ENCODE data around the gene HOXC11.

HOXC11 gene

DNA sequence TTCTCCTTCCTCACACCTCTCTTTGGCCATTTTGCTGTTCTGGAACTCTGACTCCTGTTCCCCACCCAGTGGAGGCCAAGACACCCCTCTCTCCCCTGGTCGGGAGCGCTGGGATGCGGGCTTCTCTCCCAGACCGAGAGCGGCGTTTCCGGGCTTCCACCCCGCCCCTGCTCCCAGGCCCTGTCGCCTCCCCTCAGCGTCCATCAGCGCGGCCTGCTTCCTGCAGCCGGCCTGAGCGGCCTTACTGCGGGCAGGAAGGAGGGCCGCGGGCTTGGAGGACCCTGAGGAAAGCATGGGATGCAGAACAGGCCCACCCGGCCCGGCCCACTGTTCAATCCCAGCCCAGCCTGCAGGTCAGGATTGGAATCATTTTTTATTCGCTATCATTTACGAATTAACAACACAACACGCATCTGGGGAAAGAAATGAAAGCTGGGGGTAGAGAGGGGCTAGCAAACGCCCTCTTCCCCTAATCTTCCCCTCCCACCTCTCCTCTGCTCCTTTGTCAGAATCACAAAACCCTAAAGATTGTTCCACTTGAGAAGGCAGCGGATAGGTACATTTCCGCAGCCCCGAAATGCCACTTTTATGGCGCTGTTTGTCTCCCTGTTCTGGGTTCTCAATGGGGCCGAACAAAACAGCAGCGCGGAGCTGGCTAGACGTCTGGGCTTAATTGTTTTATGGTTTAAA lies 32.1 kb downstream of the HOXC11 start:
- no peaks in the 10 kb centered on the region for H3K36me3 Mint-ChIP-seq (ENCODE audit: low read depth)
- peaks cover 97% of the 10 kb centered on the region for H3K27me3 Mint-ChIP-seq
- no peaks in the 10 kb centered on the region for H3K9me3 Mint-ChIP-seq
- no peak overlapping the region for H3K27ac Mint-ChIP-seq
- H3K4me1 Mint-ChIP-seq (ENCODE audit: low read depth), result peaks cover 35% of the 10 kb centered on the region
- intact Hi-C loops (cut with micrococcal nuclease), result no loop called here
- H3K4me3 Mint-ChIP-seq, result no peak overlapping the region

DNA sequence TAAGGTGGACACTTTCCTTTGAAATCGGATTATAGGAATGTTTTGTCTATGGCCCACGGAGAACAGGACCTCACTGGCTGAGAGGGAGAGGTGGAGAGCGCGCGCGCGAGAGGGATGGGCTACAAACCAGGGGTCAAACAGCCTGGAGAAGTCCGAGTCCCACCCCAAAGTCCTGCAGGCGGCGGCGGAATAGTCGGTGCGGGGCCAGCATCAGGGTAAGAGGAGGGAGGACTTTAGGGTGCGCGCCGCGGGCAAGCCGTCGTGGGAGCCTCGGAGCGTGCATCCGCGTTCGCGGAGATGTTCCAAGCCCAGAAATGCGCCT lies 32.6 kb downstream of the HOXC11 start:
- Mint-ChIP-seq H3K4me1 (ENCODE audit: low read depth) (peaks cover 30% of the 10 kb centered on the region), H3K27ac (no peak overlapping the region), H3K9me3 (no peaks in the 10 kb centered on the region), H3K4me3 (no peak overlapping the region), H3K36me3 (ENCODE audit: low read depth) (no peaks in the 10 kb centered on the region), H3K27me3 (peaks cover 97% of the 10 kb centered on the region)
- intact Hi-C loops (cut with micrococcal nuclease), result no loop called here

DNA sequence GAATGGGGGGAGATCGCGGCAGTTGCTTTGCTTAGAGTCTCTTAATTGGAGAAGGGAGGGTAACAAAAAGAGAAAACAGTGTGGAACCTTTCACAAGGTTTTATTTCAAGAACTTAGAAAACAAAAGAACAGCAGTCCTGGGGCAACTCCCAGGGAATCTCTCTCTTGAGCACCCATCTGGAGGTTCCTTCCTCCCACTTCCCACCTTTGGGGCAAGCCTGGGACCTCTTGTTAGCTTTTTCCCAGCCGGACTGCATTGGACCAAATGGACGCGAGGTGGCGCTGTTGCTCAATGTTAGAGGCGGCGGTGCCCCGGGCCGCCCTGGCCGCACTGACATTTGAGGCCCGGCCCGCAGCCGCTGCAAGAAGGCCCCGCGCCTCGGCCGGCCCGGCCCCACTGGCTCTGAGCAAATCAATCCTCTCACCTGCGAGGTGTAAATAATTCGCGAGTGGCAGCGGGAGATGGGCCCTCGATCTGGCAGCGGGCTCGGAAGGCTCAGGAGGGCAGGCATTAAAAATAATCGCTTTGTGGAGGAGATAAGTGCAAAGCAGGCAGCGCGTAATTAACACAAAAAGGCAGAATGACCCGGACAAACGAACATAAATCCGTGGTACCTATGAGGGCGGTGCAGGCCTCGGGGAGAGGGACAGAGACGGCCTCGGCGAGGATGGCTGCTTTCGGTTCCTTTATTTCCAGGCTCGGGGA lies 33.1 kb downstream of the HOXC11 start:
- peaks cover 95% of the 10 kb centered on the region for H3K27me3 Mint-ChIP-seq
- intact Hi-C loops (cut with micrococcal nuclease), result loop anchor here (1.0 kb wide), 2 partner anchors 185 to 195 kb away; no protein-coding TSS in a partner anchor
- H3K36me3 Mint-ChIP-seq (ENCODE audit: low read depth), result no peaks in the 10 kb centered on the region
- H3K4me3 Mint-ChIP-seq, result peak overlapping the region; percentile 74
- no peaks in the 10 kb centered on the region for H3K9me3 Mint-ChIP-seq
- peak overlapping the region; percentile 30 for H3K27ac Mint-ChIP-seq
- peaks cover 31% of the 10 kb centered on the region for H3K4me1 Mint-ChIP-seq (ENCODE audit: low read depth)

DNA sequence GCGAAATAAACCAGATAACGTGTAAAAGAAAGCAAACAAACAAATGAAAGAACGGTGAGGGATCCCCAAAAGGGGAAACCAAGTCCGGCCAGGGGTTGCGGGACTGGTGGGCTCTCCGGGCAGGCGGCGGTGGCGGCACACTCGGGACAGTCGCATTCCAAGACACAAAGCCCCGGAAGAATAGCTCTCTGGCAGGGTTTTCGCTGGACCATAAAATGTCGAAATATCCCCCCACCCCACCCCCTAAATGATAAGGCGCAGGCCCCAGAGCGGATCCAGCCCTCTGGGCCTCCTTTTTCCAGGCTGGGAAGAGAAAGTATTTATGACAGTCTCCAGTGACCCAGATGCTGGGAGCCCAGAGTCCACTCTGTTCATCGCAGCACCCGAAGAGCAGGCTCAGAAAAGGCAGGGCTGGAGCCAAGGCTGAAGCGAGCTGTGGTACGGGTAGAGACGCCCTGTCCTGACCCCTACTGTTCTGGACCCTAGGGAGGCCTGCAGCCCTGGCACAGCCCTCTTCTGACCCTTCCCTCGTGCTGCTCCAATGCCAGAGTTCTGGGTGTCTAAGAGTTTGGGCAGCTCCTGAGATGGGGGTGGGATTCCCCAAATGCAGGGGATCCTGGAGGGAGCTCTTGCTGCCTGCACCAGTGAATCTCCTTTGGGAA lies 33.8 kb downstream of the HOXC11 start:
- intact Hi-C loops (cut with micrococcal nuclease), result loop anchor here (1.0 kb wide), 2 partner anchors 185 to 195 kb away; no protein-coding TSS in a partner anchor
- H3K4me3 Mint-ChIP-seq, result peak overlapping the region; percentile 74
- peaks cover 95% of the 10 kb centered on the region for H3K27me3 Mint-ChIP-seq
- H3K36me3 Mint-ChIP-seq (ENCODE audit: low read depth), result no peaks in the 10 kb centered on the region
- H3K27ac Mint-ChIP-seq, result peak overlapping the region; percentile 30
- no peaks in the 10 kb centered on the region for H3K9me3 Mint-ChIP-seq
- peaks cover 38% of the 10 kb centered on the region for H3K4me1 Mint-ChIP-seq (ENCODE audit: low read depth)

DNA sequence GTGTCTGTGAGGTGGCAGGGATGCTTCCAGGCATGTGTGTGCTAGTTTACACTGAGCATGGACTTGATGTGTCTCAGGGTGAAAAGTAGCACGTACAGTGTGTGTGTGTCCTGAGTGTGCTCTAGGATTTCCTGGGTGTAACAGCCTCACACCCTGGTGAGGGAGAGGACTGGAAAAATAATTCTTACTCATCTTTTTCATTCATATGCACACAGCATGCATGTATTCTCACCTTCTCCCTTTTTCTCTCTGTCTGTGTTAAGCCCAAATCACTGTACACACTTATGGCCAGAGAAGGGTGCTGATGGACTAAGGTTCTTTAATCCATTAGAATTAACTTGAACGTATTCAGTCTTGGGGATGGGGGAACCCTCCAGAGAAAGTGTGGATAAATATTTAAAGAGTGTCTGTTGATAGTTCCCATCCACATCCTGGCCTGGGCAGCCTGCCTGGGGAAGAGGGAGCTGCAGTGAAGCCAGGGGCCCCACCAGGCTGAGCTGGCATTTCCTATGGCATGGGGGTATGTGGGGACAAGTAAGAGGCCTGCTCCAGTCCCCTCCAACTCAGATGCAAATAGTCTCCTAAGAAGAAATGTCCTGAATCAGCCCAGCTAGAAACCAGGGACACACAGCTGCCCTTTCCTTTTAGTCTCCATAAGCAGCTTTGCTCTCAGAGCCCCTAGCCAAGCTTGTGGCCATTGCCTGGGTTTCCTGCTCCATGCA lies 34.8 kb downstream of the HOXC11 start:
- H3K9me3 Mint-ChIP-seq, result no peaks in the 10 kb centered on the region
- H3K27me3 Mint-ChIP-seq, result peaks cover 93% of the 10 kb centered on the region
- no peak overlapping the region for H3K4me3 Mint-ChIP-seq
- peaks cover 39% of the 10 kb centered on the region for H3K4me1 Mint-ChIP-seq (ENCODE audit: low read depth)
- intact Hi-C loops (cut with micrococcal nuclease), result no loop called here
- no peak overlapping the region for H3K27ac Mint-ChIP-seq
- no peaks in the 10 kb centered on the region for H3K36me3 Mint-ChIP-seq (ENCODE audit: low read depth)

DNA sequence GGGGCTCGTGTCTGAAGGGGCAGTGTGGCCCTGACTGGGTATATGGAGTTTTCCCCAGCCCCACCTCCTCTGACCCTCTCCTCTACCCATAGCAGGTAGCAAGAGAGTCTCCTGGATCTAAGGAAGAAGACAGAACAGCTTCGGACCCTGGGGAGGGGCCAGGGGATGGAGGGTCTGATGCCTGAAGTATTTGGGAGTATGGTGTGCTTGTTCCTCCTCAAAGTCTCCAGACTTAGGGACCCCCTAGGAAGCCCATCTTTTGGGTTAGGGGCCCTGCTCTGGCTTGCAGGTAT lies 35.3 kb downstream of the HOXC11 start:
- intact Hi-C loops (cut with micrococcal nuclease), result no loop called here
- H3K4me3 Mint-ChIP-seq, result no peak overlapping the region
- no peak overlapping the region for H3K27ac Mint-ChIP-seq
- H3K27me3 Mint-ChIP-seq, result peaks cover 93% of the 10 kb centered on the region
- H3K4me1 Mint-ChIP-seq (ENCODE audit: low read depth), result peaks cover 39% of the 10 kb centered on the region
- H3K36me3 Mint-ChIP-seq (ENCODE audit: low read depth), result no peaks in the 10 kb centered on the region
- no peaks in the 10 kb centered on the region for H3K9me3 Mint-ChIP-seq

DNA sequence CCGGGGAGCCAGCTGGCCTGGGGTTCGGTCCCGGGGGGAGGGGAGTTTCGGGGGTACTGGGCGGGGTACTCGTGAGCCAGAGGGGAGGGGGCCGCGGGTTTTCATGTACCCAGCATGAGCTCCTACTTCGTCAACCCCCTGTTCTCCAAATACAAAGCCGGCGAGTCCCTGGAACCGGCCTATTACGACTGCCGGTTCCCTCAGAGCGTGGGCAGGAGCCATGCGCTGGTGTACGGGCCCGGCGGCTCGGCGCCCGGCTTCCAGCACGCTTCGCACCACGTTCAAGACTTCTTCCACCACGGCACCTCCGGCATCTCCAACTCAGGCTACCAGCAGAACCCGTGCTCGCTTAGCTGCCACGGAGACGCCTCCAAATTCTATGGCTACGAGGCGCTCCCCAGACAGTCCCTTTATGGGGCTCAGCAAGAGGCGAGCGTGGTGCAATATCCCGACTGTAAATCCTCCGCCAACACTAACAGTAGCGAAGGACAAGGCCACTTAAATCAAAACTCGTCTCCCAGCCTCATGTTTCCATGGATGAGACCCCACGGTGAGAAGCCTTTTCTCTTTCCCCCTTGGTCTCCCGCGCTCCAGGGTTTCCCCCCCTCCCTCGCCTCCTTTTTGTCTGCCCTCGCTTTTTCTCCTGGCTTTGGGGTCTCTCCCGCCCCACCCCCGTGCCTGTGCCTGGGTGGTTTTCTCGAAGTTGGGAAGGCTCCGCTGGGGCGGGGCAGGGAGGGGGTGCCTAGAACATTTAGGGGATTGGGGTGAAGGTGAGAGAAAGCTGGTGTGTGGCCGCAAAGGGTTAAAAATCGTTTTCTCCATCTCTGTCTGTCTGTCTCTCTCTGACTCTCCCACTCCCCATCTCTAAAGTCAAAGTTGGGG lies 36.5 kb downstream of the HOXC11 start:
- Mint-ChIP-seq H3K4me1 (ENCODE audit: low read depth) (peaks cover 42% of the 10 kb centered on the region), H3K27me3 (peaks cover 94% of the 10 kb centered on the region), H3K4me3 (peak overlapping the region; percentile 44), H3K36me3 (ENCODE audit: low read depth) (no peaks in the 10 kb centered on the region), H3K9me3 (no peaks in the 10 kb centered on the region), H3K27ac (no peak overlapping the region)
- intact Hi-C loops (cut with micrococcal nuclease), result loop anchor here (5.0 kb wide), 1 partner anchor 128 kb away; no protein-coding TSS in a partner anchor

DNA sequence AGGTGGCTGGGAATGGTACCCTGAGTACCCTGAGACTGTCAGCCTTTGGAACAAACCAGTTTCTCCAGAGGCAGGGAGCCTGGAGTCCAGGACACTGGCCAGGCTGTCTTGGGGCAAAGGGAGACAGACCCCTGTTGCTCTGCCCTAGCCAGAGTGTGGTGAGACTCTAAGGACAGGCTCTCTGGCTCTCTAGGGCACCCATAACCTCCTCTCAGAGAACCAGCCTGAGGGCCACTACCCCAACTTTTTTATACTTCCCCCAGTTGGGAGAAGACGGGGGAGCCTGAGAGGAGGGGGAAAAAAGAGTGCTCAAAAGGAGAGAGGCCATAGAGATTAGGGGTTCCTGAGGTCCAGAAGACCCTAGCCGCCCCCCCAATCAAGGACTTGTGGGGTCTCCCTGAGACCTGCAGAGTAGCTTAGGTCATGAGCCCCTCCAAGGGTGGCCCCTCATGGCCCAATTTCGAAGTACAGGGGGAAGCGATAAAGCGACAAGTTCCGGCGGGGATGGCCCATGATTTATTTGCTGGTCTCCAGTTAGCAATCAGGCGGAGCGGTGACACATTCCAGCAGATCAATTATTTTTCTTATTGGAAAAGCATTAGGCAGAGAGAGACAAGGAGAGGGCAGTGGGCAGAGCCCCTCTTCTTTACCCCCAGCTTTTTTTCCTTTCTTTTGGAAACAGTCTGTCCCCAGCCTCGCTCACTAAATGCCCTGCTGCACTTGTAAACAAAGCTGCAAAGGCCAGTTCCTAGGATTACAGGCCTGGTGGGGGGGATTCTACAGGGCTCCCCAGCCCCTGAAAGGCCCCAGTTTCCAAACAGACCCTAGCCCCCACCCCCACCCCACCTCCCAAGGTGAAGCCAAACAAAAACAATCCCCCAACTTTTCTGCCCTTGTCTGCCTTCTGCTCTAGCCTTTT lies 37.4 kb downstream of the HOXC11 start:
- Mint-ChIP-seq H3K27me3 (peaks cover 94% of the 10 kb centered on the region), H3K4me3 (no peak overlapping the region), H3K9me3 (no peaks in the 10 kb centered on the region), H3K27ac (no peak overlapping the region), H3K4me1 (ENCODE audit: low read depth) (peaks cover 46% of the 10 kb centered on the region), H3K36me3 (ENCODE audit: low read depth) (no peaks in the 10 kb centered on the region)
- intact Hi-C loops (cut with micrococcal nuclease), result loop anchor here (5.0 kb wide), 1 partner anchor 127 kb away; no protein-coding TSS in a partner anchor

DNA sequence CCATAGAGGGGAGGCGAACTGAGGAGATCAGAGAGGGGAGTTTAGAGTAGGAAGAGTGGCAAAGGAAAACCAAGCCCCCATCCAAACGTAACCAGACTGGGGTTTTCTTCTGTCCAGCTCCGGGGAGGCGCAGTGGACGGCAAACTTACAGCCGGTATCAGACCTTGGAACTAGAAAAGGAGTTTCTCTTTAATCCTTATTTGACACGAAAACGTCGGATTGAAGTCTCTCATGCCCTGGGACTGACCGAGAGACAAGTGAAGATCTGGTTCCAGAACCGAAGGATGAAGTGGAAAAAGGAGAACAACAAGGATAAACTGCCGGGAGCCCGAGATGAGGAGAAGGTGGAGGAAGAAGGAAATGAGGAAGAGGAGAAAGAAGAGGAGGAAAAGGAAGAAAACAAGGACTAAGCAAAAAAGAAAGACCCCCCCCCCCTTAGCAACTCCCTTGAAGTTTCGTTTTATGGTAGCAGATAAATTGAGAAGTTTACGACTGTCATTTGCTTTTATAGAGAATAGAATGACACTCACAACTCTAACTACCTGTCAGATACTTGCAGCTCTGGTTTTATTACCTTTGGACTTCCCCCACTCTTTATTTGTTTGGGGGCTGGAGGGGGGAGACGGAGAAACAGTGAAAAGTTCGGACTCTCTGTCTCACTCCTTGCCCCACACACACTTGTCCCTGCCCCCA lies 38.2 kb downstream of the HOXC11 start:
- peaks cover 93% of the 10 kb centered on the region for H3K27me3 Mint-ChIP-seq
- H3K27ac Mint-ChIP-seq, result no peak overlapping the region
- H3K9me3 Mint-ChIP-seq, result no peaks in the 10 kb centered on the region
- no peak overlapping the region for H3K4me3 Mint-ChIP-seq
- H3K36me3 Mint-ChIP-seq (ENCODE audit: low read depth), result no peaks in the 10 kb centered on the region
- peaks cover 38% of the 10 kb centered on the region for H3K4me1 Mint-ChIP-seq (ENCODE audit: low read depth)
- intact Hi-C loops (cut with micrococcal nuclease), result loop anchor here (5.0 kb wide), 1 partner anchor 126 kb away; no protein-coding TSS in a partner anchor

DNA sequence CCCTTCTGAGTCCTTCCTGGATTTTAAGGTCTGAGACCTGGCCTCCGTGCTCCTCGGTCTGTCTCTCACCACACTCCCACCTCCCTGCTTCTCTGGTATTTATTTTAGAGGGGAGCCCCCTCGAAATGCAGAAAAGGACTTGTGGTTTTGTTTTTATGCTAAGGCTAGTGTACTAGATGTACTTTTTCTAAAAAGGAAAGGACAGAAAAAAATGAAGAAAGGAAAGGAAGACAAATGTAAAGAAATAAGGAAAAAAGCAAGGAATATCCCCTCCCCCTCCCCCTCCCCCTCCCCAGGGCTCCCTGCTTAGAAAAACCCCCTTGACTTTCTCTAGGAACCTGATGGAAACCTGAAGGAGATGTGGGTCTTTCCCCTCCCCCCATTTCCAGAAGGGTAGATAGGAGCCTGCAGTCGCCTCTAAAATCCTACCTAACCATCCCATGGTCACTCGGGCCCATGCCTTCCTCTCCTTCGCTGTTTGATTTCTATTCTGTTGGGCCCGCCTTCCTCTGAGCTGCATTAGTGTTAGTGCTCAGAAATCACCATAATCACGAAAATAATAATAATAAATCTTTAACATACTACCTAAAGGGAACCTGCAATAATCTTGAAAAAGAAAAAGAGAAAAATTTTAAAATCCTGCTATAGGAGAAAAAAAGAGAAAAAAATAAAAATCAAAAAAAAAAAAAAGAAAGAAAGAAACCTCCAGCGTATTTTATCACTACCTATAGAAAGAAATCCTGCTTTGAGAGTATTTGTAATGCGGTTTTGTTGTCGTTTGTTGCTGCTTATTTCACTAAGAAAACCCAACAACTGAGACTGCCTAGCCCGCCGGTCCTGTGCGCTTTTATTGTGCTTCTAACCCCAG lies 39.0 kb downstream of the HOXC11 start:
- peaks cover 93% of the 10 kb centered on the region for H3K27me3 Mint-ChIP-seq
- intact Hi-C loops (cut with micrococcal nuclease), result loop anchor here (5.0 kb wide), 1 partner anchor 125 kb away; no protein-coding TSS in a partner anchor
- H3K27ac Mint-ChIP-seq, result no peak overlapping the region
- H3K4me1 Mint-ChIP-seq (ENCODE audit: low read depth), result peaks cover 30% of the 10 kb centered on the region
- no peak overlapping the region for H3K4me3 Mint-ChIP-seq
- H3K36me3 Mint-ChIP-seq (ENCODE audit: low read depth), result no peaks in the 10 kb centered on the region
- no peaks in the 10 kb centered on the region for H3K9me3 Mint-ChIP-seq

DNA sequence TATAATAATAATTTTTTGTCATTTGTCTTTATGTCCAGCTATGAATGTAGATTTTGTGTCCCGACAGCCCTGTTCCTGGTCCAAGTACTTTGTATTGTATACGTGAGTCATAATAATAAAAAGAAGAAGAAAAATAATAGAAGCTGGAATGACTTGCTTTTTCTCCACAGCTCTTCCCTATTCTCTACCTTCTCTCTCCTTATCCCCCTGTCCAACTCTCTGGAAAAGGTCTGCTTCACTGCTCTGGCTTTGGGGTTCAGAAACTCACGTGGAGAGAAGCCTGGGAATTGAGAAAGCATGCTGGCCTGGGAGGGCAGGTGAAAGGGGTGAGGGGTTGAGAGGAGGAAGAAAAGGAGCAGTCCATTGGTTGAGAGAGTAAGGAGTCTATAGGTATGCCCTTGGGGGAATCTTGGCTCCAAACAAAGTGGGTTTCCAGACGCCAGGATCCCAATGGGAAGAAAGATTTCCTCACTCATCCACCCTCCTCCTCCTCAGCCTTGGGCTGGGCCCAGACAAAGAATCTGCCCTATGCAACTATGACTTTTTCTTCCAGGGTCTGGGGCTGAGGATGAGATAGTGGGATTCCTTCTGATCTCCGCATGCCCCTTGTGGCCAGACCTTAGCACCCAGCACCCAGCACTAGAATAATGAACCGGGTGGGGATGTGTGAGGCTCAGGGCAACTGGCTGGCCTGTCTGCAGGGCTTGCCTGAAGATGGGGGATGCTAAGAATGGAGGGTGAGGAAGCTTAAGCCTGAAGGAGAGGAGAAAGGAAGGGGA lies 39.9 kb downstream of the HOXC11 start:
- Mint-ChIP-seq H3K36me3 (ENCODE audit: low read depth) (no peaks in the 10 kb centered on the region), H3K4me1 (ENCODE audit: low read depth) (peaks cover 34% of the 10 kb centered on the region), H3K4me3 (no peak overlapping the region), H3K27me3 (peaks cover 93% of the 10 kb centered on the region), H3K9me3 (no peaks in the 10 kb centered on the region), H3K27ac (no peak overlapping the region)
- intact Hi-C loops (cut with micrococcal nuclease), result loop anchor here (5.0 kb wide), 1 partner anchor 124 kb away; no protein-coding TSS in a partner anchor

All from dendritic cell treated with granulocyte-macrophage colony-stimulating factor and Interleukin-4, amounts not matched to agents 40 ng/mL and 50 ng/mL, for 4 days (primary cell).